K562 (cell line): ENCODE data around the gene FOLR2.

Experiments used
- ATF4 ChIP-seq: fragments of 450-650 bp; formaldehyde crosslinking; IDR thresholded peaks from 2 replicates; pipeline ENCODE4 v1.4.0; 2022; ENCODE audit warnings: mild to moderate bottlenecking, moderate library complexity
- BACH1 ChIP-seq: fragments of 200-800 bp; sonication (Bioruptor generic); IDR thresholded peaks from 2 replicates; pipeline ENCODE4 v1.6.1; 2016; ENCODE audit warnings: missing genetic modification characterization, missing compliant biosample characterization
- CBX2 ChIP-seq: fragments of 200-600 bp; sonication (generic); IDR thresholded peaks from one replicate; pipeline ENCODE4 v1.6.1; 2012; ENCODE audit warnings: mild to moderate bottlenecking, low read length, inconsistent platforms; ENCODE audit not compliant: insufficient read depth, poor library complexity, severe bottlenecking
- CTCF ChIP-seq, 3 experiments: IDR thresholded peaks in 2 of 3; conservative IDR thresholded peaks in 1 of 3; 2 replicates each; pipeline ENCODE4 v1.5.1; 2011 to 2012; ENCODE audit warnings: low read length in 3 of 3, mild to moderate bottlenecking in 3 of 3, control low read depth in 2 of 3, improper control_type of control experiment in 1 of 3, inconsistent platforms in 1 of 3, low read depth in 1 of 3, mixed read lengths in 1 of 3, moderate library complexity in 1 of 3; ENCODE audit not compliant: insufficient read depth in 2 of 3
- ELF1 ChIP-seq: fragments of 200-800 bp; sonication (Bioruptor generic); IDR thresholded peaks from 2 replicates; pipeline ENCODE4 v1.6.1; 2016; ENCODE audit warnings: missing genetic modification characterization, missing compliant biosample characterization
- KDM1A ChIP-seq, 2 experiments: fragments of 450-650 bp; IDR thresholded peaks; 2 replicates each; pipeline ENCODE4 v1.6.1; 2016; ENCODE audit warnings: mild to moderate bottlenecking in 2 of 2
- NFE2L1 ChIP-seq: fragments of 450-650 bp; IDR thresholded peaks from 2 replicates; pipeline ENCODE4 v1.6.1; 2016; ENCODE audit warnings: missing genetic modification characterization, low read depth, mild to moderate bottlenecking, missing compliant biosample characterization, moderate library complexity, borderline replicate concordance
- POLR2A ChIP-seq: fragments of 450-650 bp; conservative IDR thresholded peaks from 2 replicates; pipeline ENCODE4 v1.6.1; 2016
- RBBP5 ChIP-seq: fragments of 200-600 bp; sonication (generic); IDR thresholded peaks from 2 replicates; pipeline ENCODE4 v1.6.1; 2012; ENCODE audit warnings: borderline replicate concordance, mild to moderate bottlenecking, low read length, control low read depth, inconsistent platforms; ENCODE audit not compliant: insufficient read depth, poor library complexity, severe bottlenecking
- RBFOX2 ChIP-seq: fragments of 200-400 bp; formaldehyde crosslinking; IDR thresholded peaks from 2 replicates; pipeline ENCODE4 v1.6.1; 2017; ENCODE audit warnings: low read depth, mild to moderate bottlenecking, low read length, moderate library complexity
- ZBTB1 ChIP-seq: sonication (generic); formaldehyde crosslinking; IDR thresholded peaks from 2 replicates; pipeline ENCODE4 v1.8.1; 2023; ENCODE audit warnings: missing genetic modification reagents, low read depth, mild to moderate bottlenecking, borderline replicate concordance

- TF ChIP-seq KDM1A (IDR thresholded peaks at IDR 0.05), result no peak
- TF ChIP-seq CBX2, result no peak
- no peak for TF ChIP-seq ELF1 (tag)
- no peak for TF ChIP-seq CTCF (IDR thresholded peaks at IDR 0.05 in 2 of 3, conservative IDR thresholded peaks at IDR 0.05 in 1 of 3; ENCODE audit: insufficient read depth in 2 of 3, low read depth in 1 of 3, low read length in 3 of 3)
- no peak for TF ChIP-seq NFE2L1 (tag)
- peak; percentile 85 for TF ChIP-seq RBFOX2
- TF ChIP-seq BACH1 (tag), result no peak
- TF ChIP-seq POLR2A, result peak; percentile 72; the same call in 1 of the 2 replicates
- no peak for TF ChIP-seq ZBTB1 (CRISPR knock-in tag)
- TF ChIP-seq RBBP5, result no peak
- TF ChIP-seq ATF4 (CRISPR knock-in tag), result no peak
Measured at GRCh38 chr11:72223615-72224563, 7.3 kb downstream of the FOLR2 start.
